A549 (cell line): ENCODE data around the gene ZNF740. TPM values are rescaled to one million over a fixed set of nuclear protein-coding genes. Genes with fewer than 3 reads are reported as not detected.
A peak's percentile ranks its signal among the peaks of the same experiment; 100 is the strongest.

Source experiments
- ATAC-seq, 2 experiments: fragments of 200-7000 bp in 1 of 2; fragments of >200 bp in 1 of 2; cut with Nextera tagmentation in 1 of 2; cut with Tn5 transposase in 1 of 2; 3 replicates each; pipeline versions ENCODE4 v1.8.0 to v1.9.1; 2018 to 2020; ENCODE audit warnings: mild to moderate bottlenecking in 1 of 2, moderate library complexity in 1 of 2
- CTCF ChIA-PET: fragments of 300-600 bp; sonication (Branson Sonifier 250); formaldehyde crosslinking; extraction: SDS; loops from one replicate; lab custom pipeline; 2021; ENCODE audit warnings: antibody characterized with exemption, inconsistent platforms; lab: Yijun Ruan, JAX
- POLR2A ChIA-PET: fragments of 350-600 bp; formaldehyde crosslinking; extraction: SDS; loops from one replicate; lab custom pipeline; 2021; ENCODE audit warnings: antibody characterized with exemption, inconsistent platforms; lab: Yijun Ruan, JAX
- DNase-seq, 2 experiments: peaks; one replicate each; pipeline versions ENCODE4 v3.0.0 to v3.0.0-alpha.2; 2011 to 2016; ENCODE audit warnings: low read depth in 1 of 2, low spot score in 1 of 2
- FAIRE-seq: peaks from 2 replicates; lab custom pipeline; 2011; peaks lifted over from hg19 to GRCh38; lab: Jason Lieb, UNC
- H3K27ac ChIP-seq, 2 experiments: fragments of >200 bp; sonication (Bioruptor Twin); formaldehyde crosslinking; 3 replicates each; pipeline ENCODE4 v1.5.1; 2016 to 2017
- H3K4me1 ChIP-seq: fragments of >200 bp; sonication (Bioruptor Twin); formaldehyde crosslinking; 3 replicates; pipeline ENCODE4 v1.6.1; 2016
- H3K4me2 ChIP-seq: fragments of >200 bp; sonication (Bioruptor Twin); formaldehyde crosslinking; 3 replicates; pipeline ENCODE4 v1.6.1; 2016
- H3K4me3 ChIP-seq: fragments of >200 bp; sonication (Bioruptor Twin); formaldehyde crosslinking; 3 replicates; pipeline ENCODE4 v1.5.1; 2016
- H3K9me3 ChIP-seq: fragments of >200 bp; sonication (Bioruptor Twin); formaldehyde crosslinking; 3 replicates; pipeline ENCODE4 v1.6.1; 2016
- CBX2 ChIP-seq: fragments of 200-600 bp; sonication (generic); IDR thresholded peaks from 2 replicates; pipeline ENCODE4 v1.6.1; 2016; ENCODE audit warnings: low read depth, mild to moderate bottlenecking, borderline replicate concordance
- CHD4 ChIP-seq: fragments of 200-600 bp; sonication (generic); IDR thresholded peaks from 2 replicates; pipeline ENCODE4 v1.6.1; 2016; ENCODE audit warnings: antibody characterized with exemption, mild to moderate bottlenecking, borderline replicate concordance
- ESRRA ChIP-seq: fragments of 150-350 bp; IDR thresholded peaks from 2 replicates; pipeline ENCODE4 v1.6.1; 2014; ENCODE audit warnings: mild to moderate bottlenecking, low read length, borderline replicate concordance
- GATA3 ChIP-seq: IDR thresholded peaks from 2 replicates; pipeline ENCODE4 v1.6.1; 2012; ENCODE audit warnings: borderline replicate concordance
- HOXA7 ChIP-seq: fragments of 250-450 bp; sonication (Bioruptor Pico); IDR thresholded peaks from 2 replicates; pipeline ENCODE4 v1.5.0; 2020; ENCODE audit warnings: mild to moderate bottlenecking, moderate library complexity
- HOXB5 ChIP-seq: fragments of 250-450 bp; sonication (Bioruptor Pico); IDR thresholded peaks from 2 replicates; pipeline ENCODE4 v1.5.0; 2020; ENCODE audit warnings: mild to moderate bottlenecking, moderate library complexity
- MAX ChIP-seq: IDR thresholded peaks from 2 replicates; pipeline ENCODE4 v1.6.1; 2012
- POLR2A ChIP-seq: IDR thresholded peaks from 2 replicates; pipeline ENCODE4 v1.6.1; 2012; ENCODE audit warnings: mild to moderate bottlenecking, low read length
- POLR2AphosphoS2 ChIP-seq: conservative IDR thresholded peaks from 2 replicates; pipeline ENCODE4 v1.6.1; 2012; ENCODE audit warnings: low read length, improper control_type of control experiment, inconsistent platforms
- RARB ChIP-seq: fragments of 250-450 bp; sonication (Bioruptor Pico); IDR thresholded peaks from 2 replicates; pipeline ENCODE4 v1.8.0; 2021; ENCODE audit warnings: mild to moderate bottlenecking, moderate library complexity
- RCOR1 ChIP-seq: fragments of 150-350 bp; IDR thresholded peaks from 2 replicates; pipeline ENCODE4 v1.6.1; 2014; ENCODE audit warnings: antibody characterized with exemption, low read length, low read depth
- RNF2 ChIP-seq: fragments of 200-600 bp; sonication (generic); IDR thresholded peaks from 2 replicates; pipeline ENCODE4 v1.6.1; 2016; ENCODE audit warnings: low read depth, mild to moderate bottlenecking, antibody characterized with exemption, moderate library complexity, borderline replicate concordance
- ZC3H11A ChIP-seq: fragments of 450-650 bp; IDR thresholded peaks from 2 replicates; pipeline ENCODE4 v1.6.1; 2014; ENCODE audit warnings: antibody characterized with exemption, mild to moderate bottlenecking
- ZFP36 ChIP-seq: fragments of 450-650 bp; IDR thresholded peaks from 2 replicates; pipeline ENCODE4 v1.6.1; 2014; ENCODE audit warnings: borderline replicate concordance; ENCODE audit not compliant: partially characterized antibody
- WGBS: methylation state at CpG from one replicate; pipeline ENCODE4 v1.1.6; 2017; ENCODE audit errors: missing lambda C conversion rate; 5-methylcytosine and 5-hydroxymethylcytosine counted together
- polyA plus RNA-seq, 4 experiments: library from polyadenylated mRNA; depleted of rRNA in 3 of 4; stranded (reverse); fragments of >200 nt; fragmentation: RNase III in 1 of 4; extraction: RNeasy Plus Mini Kit Qiagen cat#74134 plus additional on column Dnase treatment in 1 of 4; gene quantifications; 2 replicates in 3 of 4; 3 replicates in 1 of 4; pipeline ENCODE4 v1.2.3, GENCODE V29; 2011 to 2017
- TF ChIP-seq, protein P1 (sequence below): fragments of >200 bp; sonication (Bioruptor Twin); formaldehyde crosslinking; IDR thresholded peaks from 3 replicates; pipeline ENCODE4 v1.6.1; 2016
- TF ChIP-seq, protein P2 (sequence below): fragments of 200-600 bp; sonication (generic); IDR thresholded peaks from 2 replicates; pipeline ENCODE4 v1.6.1; 2016; ENCODE audit warnings: antibody characterized with exemption, mild to moderate bottlenecking, moderate library complexity
- TF ChIP-seq, protein P3 (sequence below): fragments of 250-450 bp; sonication (Bioruptor Pico); IDR thresholded peaks from 2 replicates; pipeline ENCODE4 v1.5.0; 2021; ENCODE audit warnings: mild to moderate bottlenecking, moderate library complexity, borderline replicate concordance
- TF ChIP-seq, protein P4 (sequence below): IDR thresholded peaks from 2 replicates; pipeline ENCODE4 v1.6.1; 2012

ZNF740 gene
- polyA plus RNA-seq, 2 of the 4 experiments (the other 2 are of a cell fraction), result 15.1 to 28.8 TPM

DNA sequence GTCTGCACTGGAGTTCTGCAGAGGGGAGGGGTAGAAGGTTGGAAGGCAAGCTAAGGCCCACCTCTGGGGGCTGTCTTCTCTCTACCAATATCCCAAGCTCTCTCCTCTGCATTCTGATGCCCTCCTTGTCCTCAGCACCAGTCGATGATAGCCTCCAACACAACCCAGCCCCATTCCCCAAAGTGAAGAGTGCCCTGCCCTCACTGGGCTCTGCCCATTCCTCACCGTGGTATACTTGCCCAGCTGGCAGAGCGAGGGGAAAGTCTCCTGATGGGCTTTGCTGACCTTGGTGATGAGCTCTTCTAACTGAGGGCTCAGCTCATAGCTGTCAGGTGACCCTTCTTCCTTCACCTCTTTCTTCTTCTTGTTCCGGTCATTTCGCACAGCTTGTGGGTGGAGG lies 33.7 kb downstream of the ZNF740 start:
- DNase-seq (no peak), FAIRE-seq (no peak)

More for the DNA sequence above, 33.7 kb downstream of the ZNF740 start:
- Histone ChIP-seq H3K4me1 (peaks cover 30% of the 10 kb centered on the region), H3K9me3 (no peaks in the 10 kb centered on the region), H3K27ac (no peak overlapping the region), H3K4me3 (no peak overlapping the region), H3K4me2 (no peak overlapping the region)
- ChIA-PET POLR2A (interaction anchor here (0.6 to 1.5 kb wide), 4 partner anchors 38 to 133 kb away, joined by 3 to 4 read pairs (median 3); partner anchors contain the start of genes AAAS and PFDN5), CTCF (interaction anchor here (0.9 to 33.2 kb wide), 28 partner anchors 10 to 295 kb away, joined by 3 to 1046 read pairs (median 13); partner anchors contain the start of genes AAAS, ESPL1, MYG1 and PFDN5)
- TF ChIP-seq, protein P1, sequence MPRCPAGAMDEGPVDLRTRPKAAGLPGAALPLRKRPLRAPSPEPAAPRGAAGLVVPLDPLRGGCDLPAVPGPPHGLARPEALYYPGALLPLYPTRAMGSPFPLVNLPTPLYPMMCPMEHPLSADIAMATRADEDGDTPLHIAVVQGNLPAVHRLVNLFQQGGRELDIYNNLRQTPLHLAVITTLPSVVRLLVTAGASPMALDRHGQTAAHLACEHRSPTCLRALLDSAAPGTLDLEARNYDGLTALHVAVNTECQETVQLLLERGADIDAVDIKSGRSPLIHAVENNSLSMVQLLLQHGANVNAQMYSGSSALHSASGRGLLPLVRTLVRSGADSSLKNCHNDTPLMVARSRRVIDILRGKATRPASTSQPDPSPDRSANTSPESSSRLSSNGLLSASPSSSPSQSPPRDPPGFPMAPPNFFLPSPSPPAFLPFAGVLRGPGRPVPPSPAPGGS, result no peak
- TF ChIP-seq ESRRA (no peak), GATA3 (no peak), ZC3H11A (no peak), HOXB5 (CRISPR knock-in tag) (no peak), POLR2A (no peak), RARB (no peak), HOXA7 (no peak), CBX2 (no peak), ZFP36 (no peak), POLR2AphosphoS2 (no peak), MAX (no peak), RNF2 (no peak), CHD4 (no peak), RCOR1 (no peak)
- TF ChIP-seq, protein P2, sequence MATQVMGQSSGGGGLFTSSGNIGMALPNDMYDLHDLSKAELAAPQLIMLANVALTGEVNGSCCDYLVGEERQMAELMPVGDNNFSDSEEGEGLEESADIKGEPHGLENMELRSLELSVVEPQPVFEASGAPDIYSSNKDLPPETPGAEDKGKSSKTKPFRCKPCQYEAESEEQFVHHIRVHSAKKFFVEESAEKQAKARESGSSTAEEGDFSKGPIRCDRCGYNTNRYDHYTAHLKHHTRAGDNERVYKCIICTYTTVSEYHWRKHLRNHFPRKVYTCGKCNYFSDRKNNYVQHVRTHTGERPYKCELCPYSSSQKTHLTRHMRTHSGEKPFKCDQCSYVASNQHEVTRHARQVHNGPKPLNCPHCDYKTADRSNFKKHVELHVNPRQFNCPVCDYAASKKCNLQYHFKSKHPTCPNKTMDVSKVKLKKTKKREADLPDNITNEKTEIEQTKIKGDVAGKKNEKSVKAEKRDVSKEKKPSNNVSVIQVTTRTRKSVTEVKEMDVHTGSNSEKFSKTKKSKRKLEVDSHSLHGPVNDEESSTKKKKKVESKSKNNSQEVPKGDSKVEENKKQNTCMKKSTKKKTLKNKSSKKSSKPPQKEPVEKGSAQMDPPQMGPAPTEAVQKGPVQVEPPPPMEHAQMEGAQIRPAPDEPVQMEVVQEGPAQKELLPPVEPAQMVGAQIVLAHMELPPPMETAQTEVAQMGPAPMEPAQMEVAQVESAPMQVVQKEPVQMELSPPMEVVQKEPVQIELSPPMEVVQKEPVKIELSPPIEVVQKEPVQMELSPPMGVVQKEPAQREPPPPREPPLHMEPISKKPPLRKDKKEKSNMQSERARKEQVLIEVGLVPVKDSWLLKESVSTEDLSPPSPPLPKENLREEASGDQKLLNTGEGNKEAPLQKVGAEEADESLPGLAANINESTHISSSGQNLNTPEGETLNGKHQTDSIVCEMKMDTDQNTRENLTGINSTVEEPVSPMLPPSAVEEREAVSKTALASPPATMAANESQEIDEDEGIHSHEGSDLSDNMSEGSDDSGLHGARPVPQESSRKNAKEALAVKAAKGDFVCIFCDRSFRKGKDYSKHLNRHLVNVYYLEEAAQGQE, result no peak
- TF ChIP-seq, protein P3, sequence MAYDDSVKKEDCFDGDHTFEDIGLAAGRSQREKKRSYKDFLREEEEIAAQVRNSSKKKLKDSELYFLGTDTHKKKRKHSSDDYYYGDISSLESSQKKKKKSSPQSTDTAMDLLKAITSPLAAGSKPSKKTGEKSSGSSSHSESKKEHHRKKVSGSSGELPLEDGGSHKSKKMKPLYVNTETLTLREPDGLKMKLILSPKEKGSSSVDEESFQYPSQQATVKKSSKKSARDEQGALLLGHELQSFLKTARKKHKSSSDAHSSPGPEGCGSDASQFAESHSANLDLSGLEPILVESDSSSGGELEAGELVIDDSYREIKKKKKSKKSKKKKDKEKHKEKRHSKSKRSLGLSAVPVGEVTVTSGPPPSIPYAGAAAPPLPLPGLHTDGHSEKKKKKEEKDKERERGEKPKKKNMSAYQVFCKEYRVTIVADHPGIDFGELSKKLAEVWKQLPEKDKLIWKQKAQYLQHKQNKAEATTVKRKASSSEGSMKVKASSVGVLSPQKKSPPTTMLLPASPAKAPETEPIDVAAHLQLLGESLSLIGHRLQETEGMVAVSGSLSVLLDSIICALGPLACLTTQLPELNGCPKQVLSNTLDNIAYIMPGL (CRISPR knock-in tag), result no peak
- TF ChIP-seq, protein P4, sequence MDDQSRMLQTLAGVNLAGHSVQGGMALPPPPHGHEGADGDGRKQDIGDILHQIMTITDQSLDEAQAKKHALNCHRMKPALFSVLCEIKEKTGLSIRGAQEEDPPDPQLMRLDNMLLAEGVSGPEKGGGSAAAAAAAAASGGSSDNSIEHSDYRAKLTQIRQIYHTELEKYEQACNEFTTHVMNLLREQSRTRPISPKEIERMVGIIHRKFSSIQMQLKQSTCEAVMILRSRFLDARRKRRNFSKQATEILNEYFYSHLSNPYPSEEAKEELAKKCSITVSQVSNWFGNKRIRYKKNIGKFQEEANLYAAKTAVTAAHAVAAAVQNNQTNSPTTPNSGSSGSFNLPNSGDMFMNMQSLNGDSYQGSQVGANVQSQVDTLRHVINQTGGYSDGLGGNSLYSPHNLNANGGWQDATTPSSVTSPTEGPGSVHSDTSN, result no peak
- peak; percentile 3 to 6; a peak in 2 of 6 replicates for ATAC-seq
- 84% methylated on average over 5 of the region's 5 CpGs for WGBS
